ENCODE data around the gene PPP2R1A. TPM values are rescaled to one million over a fixed set of nuclear protein-coding genes. Genes with fewer than 3 reads are reported as not detected.

Gene PPP2R1A
- total RNA-seq, 1 donor = 151 TPM

GRCh38 chr19:52206481-52206880, 16.6 kb downstream of the PPP2R1A start:
- Histone ChIP-seq H3K9me3 (ENCODE audit: low read depth, low read length) (no peaks in the 10 kb centered on the region), H3K27ac (ENCODE audit: low read depth, low read length) (no peak overlapping the region), H2AFZ (ENCODE audit: low read length) (no peak overlapping the region), H3K4me1 (ENCODE audit: insufficient read depth, low read length) (no peaks in the 10 kb centered on the region), H3K36me3 (ENCODE audit: insufficient read depth, low read length) (peaks cover 78% of the 10 kb centered on the region), H3K4me3 (ENCODE audit: insufficient read depth, low read length) (no peak overlapping the region), H3K79me2 (ENCODE audit: insufficient read depth, low read length) (peaks cover 91% of the 10 kb centered on the region), H4K20me1 (ENCODE audit: insufficient read depth, low read length) (peaks cover 40% of the 10 kb centered on the region), H3K27me3 (ENCODE audit: insufficient read depth, low read length) (no peaks in the 10 kb centered on the region), H3K4me2 (ENCODE audit: insufficient read depth, low read length) (no peak overlapping the region)
- TF ChIP-seq, protein P1, sequence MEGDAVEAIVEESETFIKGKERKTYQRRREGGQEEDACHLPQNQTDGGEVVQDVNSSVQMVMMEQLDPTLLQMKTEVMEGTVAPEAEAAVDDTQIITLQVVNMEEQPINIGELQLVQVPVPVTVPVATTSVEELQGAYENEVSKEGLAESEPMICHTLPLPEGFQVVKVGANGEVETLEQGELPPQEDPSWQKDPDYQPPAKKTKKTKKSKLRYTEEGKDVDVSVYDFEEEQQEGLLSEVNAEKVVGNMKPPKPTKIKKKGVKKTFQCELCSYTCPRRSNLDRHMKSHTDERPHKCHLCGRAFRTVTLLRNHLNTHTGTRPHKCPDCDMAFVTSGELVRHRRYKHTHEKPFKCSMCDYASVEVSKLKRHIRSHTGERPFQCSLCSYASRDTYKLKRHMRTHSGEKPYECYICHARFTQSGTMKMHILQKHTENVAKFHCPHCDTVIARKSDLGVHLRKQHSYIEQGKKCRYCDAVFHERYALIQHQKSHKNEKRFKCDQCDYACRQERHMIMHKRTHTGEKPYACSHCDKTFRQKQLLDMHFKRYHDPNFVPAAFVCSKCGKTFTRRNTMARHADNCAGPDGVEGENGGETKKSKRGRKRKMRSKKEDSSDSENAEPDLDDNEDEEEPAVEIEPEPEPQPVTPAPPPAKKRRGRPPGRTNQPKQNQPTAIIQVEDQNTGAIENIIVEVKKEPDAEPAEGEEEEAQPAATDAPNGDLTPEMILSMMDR (IDR thresholded peaks at IDR 0.05; ENCODE audit: extremely low read depth, low read depth, low read length) = no peak
- no peak for DNase-seq (ENCODE audit: insufficient read length, low spot score, missing footprints)

GRCh38 chr19:52211203-52211602, 21.4 kb downstream of the PPP2R1A start:
- peaks cover 14% of the 10 kb centered on the region for H4K20me1 ChIP-seq (ENCODE audit: insufficient read depth, low read length)
- no peaks in the 10 kb centered on the region for H3K27me3 ChIP-seq (ENCODE audit: insufficient read depth, low read length)
- peaks cover 78% of the 10 kb centered on the region for H3K36me3 ChIP-seq (ENCODE audit: insufficient read depth, low read length)
- peaks cover 60% of the 10 kb centered on the region for H3K79me2 ChIP-seq (ENCODE audit: insufficient read depth, low read length)
- TF ChIP-seq, protein P1 (IDR thresholded peaks at IDR 0.05; ENCODE audit: extremely low read depth, low read depth, low read length) = no peak
- no peak overlapping the region for H3K4me2 ChIP-seq (ENCODE audit: insufficient read depth, low read length)
- H3K27ac ChIP-seq (ENCODE audit: low read depth, low read length) = no peak overlapping the region
- no peak for DNase-seq (ENCODE audit: insufficient read length, low spot score, missing footprints)
- no peaks in the 10 kb centered on the region for H3K9me3 ChIP-seq (ENCODE audit: low read depth, low read length)
- no peaks in the 10 kb centered on the region for H3K4me1 ChIP-seq (ENCODE audit: insufficient read depth, low read length)
- no peak overlapping the region for H2AFZ ChIP-seq (ENCODE audit: low read length)
- no peak overlapping the region for H3K4me3 ChIP-seq (ENCODE audit: insufficient read depth, low read length)

DNA sequence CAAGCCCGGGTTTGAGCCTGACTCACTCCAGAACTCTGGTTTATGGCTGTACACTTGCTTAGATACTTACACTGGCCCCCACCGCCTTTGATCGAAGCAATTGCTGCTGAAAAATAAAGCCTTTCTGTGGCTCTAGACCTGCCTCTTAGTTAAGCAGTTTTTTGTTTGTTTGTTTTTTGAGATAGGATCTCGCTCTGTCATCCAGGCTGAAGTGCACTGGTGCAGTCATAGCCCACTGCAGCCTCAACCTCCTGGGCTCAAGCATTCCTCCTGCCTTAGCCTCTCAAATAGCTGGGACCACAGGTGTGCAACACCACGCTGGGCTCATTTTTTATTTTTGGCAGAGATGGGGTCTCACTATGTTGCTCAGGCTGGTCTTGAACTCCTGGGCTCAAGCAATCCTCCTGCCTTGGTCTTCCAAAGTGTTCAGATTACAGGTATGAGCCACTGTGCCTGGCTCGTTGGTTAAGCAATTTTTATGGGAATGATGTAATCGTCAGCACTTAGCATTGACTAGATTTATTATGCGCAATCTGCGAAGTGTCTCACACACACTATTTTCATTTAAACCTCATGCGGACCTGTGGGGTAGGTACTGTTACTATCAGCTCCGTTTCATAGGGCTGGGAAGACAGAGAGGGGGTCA, 22.2 kb downstream of the PPP2R1A start:
- no peak overlapping the region for H2AFZ ChIP-seq (ENCODE audit: low read length)
- no peak overlapping the region for H3K4me2 ChIP-seq (ENCODE audit: insufficient read depth, low read length)
- H4K20me1 ChIP-seq (ENCODE audit: insufficient read depth, low read length) = peaks cover 11% of the 10 kb centered on the region
- peaks cover 55% of the 10 kb centered on the region for H3K79me2 ChIP-seq (ENCODE audit: insufficient read depth, low read length)
- no peaks in the 10 kb centered on the region for H3K9me3 ChIP-seq (ENCODE audit: low read depth, low read length)
- DNase-seq (ENCODE audit: insufficient read length, low spot score, missing footprints) = no peak
- no peak overlapping the region for H3K4me3 ChIP-seq (ENCODE audit: insufficient read depth, low read length)
- TF ChIP-seq, protein P1 (IDR thresholded peaks at IDR 0.05; ENCODE audit: extremely low read depth, low read depth, low read length) = no peak
- H3K4me1 ChIP-seq (ENCODE audit: insufficient read depth, low read length) = no peaks in the 10 kb centered on the region
- no peaks in the 10 kb centered on the region for H3K27me3 ChIP-seq (ENCODE audit: insufficient read depth, low read length)
- no peak overlapping the region for H3K27ac ChIP-seq (ENCODE audit: low read depth, low read length)
- peaks cover 78% of the 10 kb centered on the region for H3K36me3 ChIP-seq (ENCODE audit: insufficient read depth, low read length)

GRCh38 chr19:52212572-52213255, 22.9 kb downstream of the PPP2R1A start:
- Histone ChIP-seq H3K4me1 (ENCODE audit: insufficient read depth, low read length) (no peaks in the 10 kb centered on the region), H3K79me2 (ENCODE audit: insufficient read depth, low read length) (peaks cover 54% of the 10 kb centered on the region), H4K20me1 (ENCODE audit: insufficient read depth, low read length) (peaks cover 5% of the 10 kb centered on the region), H3K9me3 (ENCODE audit: low read depth, low read length) (no peaks in the 10 kb centered on the region), H3K27me3 (ENCODE audit: insufficient read depth, low read length) (no peaks in the 10 kb centered on the region), H3K36me3 (ENCODE audit: insufficient read depth, low read length) (peaks cover 78% of the 10 kb centered on the region), H2AFZ (ENCODE audit: low read length) (no peak overlapping the region), H3K4me2 (ENCODE audit: insufficient read depth, low read length) (no peak overlapping the region), H3K4me3 (ENCODE audit: insufficient read depth, low read length) (no peak overlapping the region), H3K27ac (ENCODE audit: low read depth, low read length) (no peak overlapping the region)
- DNase-seq (ENCODE audit: insufficient read length, low spot score, missing footprints) = no peak
- TF ChIP-seq, protein P1 (IDR thresholded peaks at IDR 0.05; ENCODE audit: extremely low read depth, low read depth, low read length) = no peak

Measured in osteoblast (primary cell).